B cell (primary cell): ENCODE results near the gene UAP1L1. TPM values are rescaled to one million over a fixed set of nuclear protein-coding genes. Genes with fewer than 3 reads are reported as not detected.

Experiments used
- ATAC-seq: fragments of 200-7000 bp; cut with Tn5 transposase; one replicate; pipeline ENCODE4 v1.10.0; 2021; ENCODE audit warnings: low read depth, mild to moderate bottlenecking, moderate number of reproducible peaks, moderate library complexity
- CTCF ChIA-PET: fragments of 350-600 bp; sonication (Branson Sonifier 250); formaldehyde crosslinking; loops from one replicate; lab custom pipeline; 2021; ENCODE audit warnings: antibody characterized with exemption, inconsistent platforms; lab: Charles Lee
- POLR2A ChIA-PET: fragments of 350-600 bp; sonication (Branson Sonifier 250); formaldehyde crosslinking; loops from one replicate; lab custom pipeline; 2021; ENCODE audit warnings: antibody characterized with exemption; lab: Charles Lee
- DNase-seq: peaks from one replicate; pipeline ENCODE4 v3.0.0; 2013
- H2AFZ ChIP-seq: 2 replicates; pipeline ENCODE4 v1.6.1; 2012; ENCODE audit warnings: mild to moderate bottlenecking, low read depth, low read length; ENCODE audit not compliant: insufficient read depth, poor library complexity, severe bottlenecking
- H3K27ac ChIP-seq, 2 donors: 1 replicate in 1 of 2; 2 replicates in 1 of 2; pipeline ENCODE4 v1.5.1; 2012 to 2013; ENCODE audit warnings: low read length in 2 of 2, mild to moderate bottlenecking in 2 of 2, moderate library complexity in 1 of 2
- H3K27me3 ChIP-seq, 4 experiments: fragments of 200-600 bp in 1 of 4; sonication (generic) in 1 of 4; replicated peaks in 1 of 4; 1 replicate in 2 of 4; 2 replicates in 2 of 4; pipeline versions ENCODE4 v1.6.1 to v1.7.0; 2013 to 2016; ENCODE audit warnings: low read length in 3 of 4, mild to moderate bottlenecking in 2 of 4, mixed read lengths in 1 of 4, moderate library complexity in 1 of 4; ENCODE audit not compliant: insufficient read depth in 4 of 4, control insufficient read depth in 3 of 4; ENCODE audit errors: control extremely low read depth in 1 of 4
- H3K36me3 ChIP-seq, 2 experiments: replicated peaks in 1 of 2; 1 replicate in 1 of 2; 2 replicates in 1 of 2; pipeline versions ENCODE4 v1.6.1 to v1.7.1; 2013; ENCODE audit warnings: low read length in 1 of 2; ENCODE audit not compliant: insufficient read depth in 2 of 2, control insufficient read depth in 1 of 2; ENCODE audit errors: control extremely low read depth in 1 of 2, extremely low read depth in 1 of 2
- H3K4me1 ChIP-seq, 2 donors: fragments of 200-600 bp in 1 of 2; sonication (generic) in 1 of 2; 1 replicate in 1 of 2; 2 replicates in 1 of 2; pipeline versions ENCODE4 v1.5.1 to v1.6.1; 2013 to 2017; ENCODE audit warnings: low read length in 2 of 2; ENCODE audit not compliant: control insufficient read depth in 2 of 2, insufficient read depth in 2 of 2
- H3K4me2 ChIP-seq: replicated peaks from 2 replicates; pipeline ENCODE3; 2012; ENCODE audit warnings: mild to moderate bottlenecking, low read depth, low read length; ENCODE audit not compliant: poor library complexity, severe bottlenecking
- H3K4me3 ChIP-seq, 5 experiments: fragments of 200-600 bp in 1 of 5; sonication (generic) in 1 of 5; 1 replicate in 3 of 5; 2 replicates in 2 of 5; pipeline versions ENCODE4 v1.5.1 to v1.7.0; 2011 to 2016; ENCODE audit warnings: low read length in 4 of 5, mild to moderate bottlenecking in 4 of 5, low read depth in 2 of 5, control low read depth in 1 of 5, moderate library complexity in 1 of 5; ENCODE audit not compliant: insufficient read depth in 1 of 5; ENCODE audit errors: control extremely low read depth in 1 of 5, extremely low read depth in 1 of 5
- H3K79me2 ChIP-seq: fragments of 200-600 bp; sonication (generic); one replicate; pipeline ENCODE4 v1.6.0; 2016; ENCODE audit warnings: low read length; ENCODE audit not compliant: control insufficient read depth, insufficient read depth
- H3K9ac ChIP-seq: fragments of 200-600 bp; sonication (generic); 2 replicates; pipeline ENCODE4 v1.6.1; 2017; ENCODE audit warnings: mild to moderate bottlenecking, low read length, moderate library complexity
- H3K9me3 ChIP-seq, 3 donors: one replicate each; pipeline versions ENCODE4 v1.6.1 to v1.7.1; 2013; ENCODE audit warnings: low read length in 2 of 3; ENCODE audit not compliant: control insufficient read depth in 2 of 3, insufficient read depth in 1 of 3; ENCODE audit errors: control extremely low read depth in 1 of 3
- H4K20me1 ChIP-seq: 2 replicates; pipeline ENCODE4 v1.6.0; 2012; ENCODE audit warnings: mild to moderate bottlenecking, low read length; ENCODE audit not compliant: insufficient read depth, control insufficient read depth, poor library complexity, severe bottlenecking
- H3K27ac Mint-ChIP-seq: one replicate; pipeline ENCODE4 v1.8.0; 2021; ENCODE audit warnings: mixed read lengths
- H3K27me3 Mint-ChIP-seq: one replicate; pipeline ENCODE4 v1.8.0; 2021; ENCODE audit warnings: mixed read lengths
- H3K4me1 Mint-ChIP-seq: one replicate; pipeline ENCODE4 v1.8.0; 2021; ENCODE audit warnings: mixed read lengths
- H3K4me3 Mint-ChIP-seq: one replicate; pipeline ENCODE4 v1.8.0; 2021; ENCODE audit warnings: mixed read lengths
- H3K9me3 Mint-ChIP-seq: one replicate; pipeline ENCODE4 v1.8.0; 2022; ENCODE audit warnings: mixed read lengths; ENCODE audit not compliant: insufficient read depth
- CTCF ChIP-seq: fragments of 200-600 bp; IDR thresholded peaks from one replicate; pipeline ENCODE4 v1.8.0; 2022; ENCODE audit warnings: antibody characterized with exemption, mild to moderate bottlenecking
- EZH2 ChIP-seq: IDR thresholded peaks from 2 replicates; pipeline ENCODE4 v1.6.1; 2012; ENCODE audit warnings: borderline replicate concordance, low read depth, mild to moderate bottlenecking, moderate library complexity, low read length; ENCODE audit not compliant: insufficient read depth, poor library complexity, severe bottlenecking
- WGBS: methylation state at CpG from one replicate; pipeline ENCODE4 v1.1.5; 2013; ENCODE audit warnings: missing lambda C conversion rate; ENCODE audit not compliant: insufficient coverage; 5-methylcytosine and 5-hydroxymethylcytosine counted together
- intact Hi-C: fragments of 100-400 bp; cut with micrococcal nuclease; formaldehyde crosslinking; loops from one replicate; pipeline ENCODE4 v1.10.0; 2022
- polyA plus RNA-seq: library from polyadenylated mRNA; depleted of rRNA; stranded (reverse); fragments of >200 nt; gene quantifications from 2 replicates; pipeline ENCODE4 v1.2.3, GENCODE V29; 2012
- total RNA-seq, 2 donors: library from RNA; stranded (reverse); fragments of 120-200 nt in 1 of 2; gene quantifications; 1 replicate in 1 of 2; 2 replicates in 1 of 2; pipeline versions ENCODE4 v1.2.3 to v1.2.4, GENCODE V29; 2013 to 2022

The UAP1L1 gene
- total and polyA plus RNA-seq, 2 donors (not counting 1 experiment from before 2014, with no cell fraction given) = 29.1 to 47.6 TPM

- H4K20me1 ChIP-seq = peaks cover 8% of the 10 kb centered on the region
- H3K27me3 ChIP-seq = peaks cover 0 to 15% (median 1%) of the 10 kb centered on the region in 4 experiments
- POLR2A ChIA-PET = interaction anchor here (0.6 to 2.4 kb wide), 7 partner anchors 16 to 157 kb away, joined by 3 to 19 read pairs (median 4); partner anchors contain the start of genes FUT7, MAN1B1 and RNF224
- peak within 1 kb of the TSS in 4 of 5 experiments; percentile 36 to 47 (median 44) for H3K4me3 ChIP-seq
- H3K27me3 Mint-ChIP-seq = peaks cover 3% of the 10 kb centered on the region
- peaks cover 0 to 7% (median 0%) of the 10 kb centered on the region in 3 donors for H3K9me3 ChIP-seq
- H3K4me1 ChIP-seq = peaks cover 19 to 36% of the 10 kb centered on the region in 2 donors
- no peak within 1 kb of the TSS for H3K27ac ChIP-seq
- peak within 1 kb of the TSS; percentile 79 for H3K4me2 ChIP-seq
- H3K9ac ChIP-seq = peak within 1 kb of the TSS; percentile 54
- H3K36me3 ChIP-seq = no peaks in the 10 kb centered on the region
- WGBS = under 1% methylated on average over 58 of the region's 74 CpGs
- intact Hi-C loops = loop anchor here (1.0 to 5.0 kb wide), 3 partner anchors 16 to 130 kb away; partner anchors contain the start of genes FUT7, MAN1B1 and TPRN
- DNase-seq = peak; percentile 93
- peak within 1 kb of the TSS; percentile 81 for H3K27ac Mint-ChIP-seq
- H3K4me3 Mint-ChIP-seq = peak within 1 kb of the TSS; percentile 82
- H3K9me3 Mint-ChIP-seq = no peaks in the 10 kb centered on the region
- TF ChIP-seq CTCF = no peak
- no peak for TF ChIP-seq EZH2
- H2AFZ ChIP-seq = peak within 1 kb of the TSS; percentile 76
- no peaks in the 10 kb centered on the region for H3K79me2 ChIP-seq
- H3K4me1 Mint-ChIP-seq = peaks cover 26% of the 10 kb centered on the region
- peak; percentile 85 for ATAC-seq
- CTCF ChIA-PET = interaction anchor here (0.5 to 6.7 kb wide), 13 partner anchors 10 to 228 kb away, joined by 3 to 49 read pairs (median 4); partner anchors contain the start of genes ABCA2, AJM1, MAN1B1 and NPDC1
These were observed 7.0 kb upstream of the UAP1L1 start, which contains the start of gene SAPCD2 for GRCh38 chr9:137070201-137070905. TSS of gene SAPCD2 (minus strand) at chr9:137070557. CDS start at chr9:137070460, 97 bp downstream.
